Endothelial cell of umbilical vein (primary cell): Measurements from ENCODE around the gene EMC8.

Source experiments
- CTCF ChIP-seq, 2 donors: IDR thresholded peaks; 1 replicate in 1 of 2; 2 replicates in 1 of 2; pipeline ENCODE4 v1.5.1; 2011; ENCODE audit warnings: low read length in 2 of 2, mild to moderate bottlenecking in 2 of 2, moderate library complexity in 2 of 2, control low read depth in 1 of 2, inconsistent platforms in 1 of 2, low read depth in 1 of 2; ENCODE audit not compliant: insufficient read depth in 1 of 2; ENCODE audit errors: extremely low read depth in 1 of 2
- EZH2 ChIP-seq: IDR thresholded peaks from 2 replicates; pipeline ENCODE4 v1.6.1; 2012; ENCODE audit warnings: borderline replicate concordance, low read depth, mild to moderate bottlenecking, moderate library complexity, low read length, inconsistent platforms; ENCODE audit not compliant: severe bottlenecking
- POLR2A ChIP-seq: IDR thresholded peaks from 2 replicates; pipeline ENCODE4 v1.6.1; 2012; ENCODE audit warnings: low read depth, mild to moderate bottlenecking, control low read depth, low read length
- POLR2AphosphoS5 ChIP-seq: IDR thresholded peaks from 2 replicates; pipeline ENCODE4 v1.6.1; 2012; ENCODE audit warnings: low read depth, mild to moderate bottlenecking, control low read depth, low read length, moderate library complexity; ENCODE audit not compliant: insufficient read depth

- TF ChIP-seq CTCF (IDR thresholded peaks at IDR 0.05; ENCODE audit: extremely low read depth in 1 of 2, insufficient read depth in 1 of 2, low read depth in 1 of 2, low read length in 2 of 2) (no peak), POLR2A (no peak), POLR2AphosphoS5 (no peak), EZH2 (no peak)
Measured at GRCh38 chr16:85735225-85735635, 64.1 kb downstream of the EMC8 start.
